GM18861 (cell line): ENCODE measurements around the gene USP9Y.
"Not testable (repeated sequence)": the region's sequence is repeated elsewhere in the genome, so short reads cannot be mapped to it uniquely, and the experiment has no call there.

ENCODE experiments used
- ATAC-seq: cut with Tn5 transposase; IDR thresholded peaks from one replicate; pipeline ENCODE4 v1.9.1; 2021; ENCODE audit not compliant: unreplicated experiment

USP9Y gene, protein sequence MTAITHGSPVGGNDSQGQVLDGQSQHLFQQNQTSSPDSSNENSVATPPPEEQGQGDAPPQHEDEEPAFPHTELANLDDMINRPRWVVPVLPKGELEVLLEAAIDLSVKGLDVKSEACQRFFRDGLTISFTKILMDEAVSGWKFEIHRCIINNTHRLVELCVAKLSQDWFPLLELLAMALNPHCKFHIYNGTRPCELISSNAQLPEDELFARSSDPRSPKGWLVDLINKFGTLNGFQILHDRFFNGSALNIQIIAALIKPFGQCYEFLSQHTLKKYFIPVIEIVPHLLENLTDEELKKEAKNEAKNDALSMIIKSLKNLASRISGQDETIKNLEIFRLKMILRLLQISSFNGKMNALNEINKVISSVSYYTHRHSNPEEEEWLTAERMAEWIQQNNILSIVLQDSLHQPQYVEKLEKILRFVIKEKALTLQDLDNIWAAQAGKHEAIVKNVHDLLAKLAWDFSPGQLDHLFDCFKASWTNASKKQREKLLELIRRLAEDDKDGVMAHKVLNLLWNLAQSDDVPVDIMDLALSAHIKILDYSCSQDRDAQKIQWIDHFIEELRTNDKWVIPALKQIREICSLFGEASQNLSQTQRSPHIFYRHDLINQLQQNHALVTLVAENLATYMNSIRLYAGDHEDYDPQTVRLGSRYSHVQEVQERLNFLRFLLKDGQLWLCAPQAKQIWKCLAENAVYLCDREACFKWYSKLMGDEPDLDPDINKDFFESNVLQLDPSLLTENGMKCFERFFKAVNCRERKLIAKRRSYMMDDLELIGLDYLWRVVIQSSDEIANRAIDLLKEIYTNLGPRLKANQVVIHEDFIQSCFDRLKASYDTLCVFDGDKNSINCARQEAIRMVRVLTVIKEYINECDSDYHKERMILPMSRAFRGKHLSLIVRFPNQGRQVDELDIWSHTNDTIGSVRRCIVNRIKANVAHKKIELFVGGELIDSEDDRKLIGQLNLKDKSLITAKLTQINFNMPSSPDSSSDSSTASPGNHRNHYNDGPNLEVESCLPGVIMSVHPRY (N-terminal part only)

DNA sequence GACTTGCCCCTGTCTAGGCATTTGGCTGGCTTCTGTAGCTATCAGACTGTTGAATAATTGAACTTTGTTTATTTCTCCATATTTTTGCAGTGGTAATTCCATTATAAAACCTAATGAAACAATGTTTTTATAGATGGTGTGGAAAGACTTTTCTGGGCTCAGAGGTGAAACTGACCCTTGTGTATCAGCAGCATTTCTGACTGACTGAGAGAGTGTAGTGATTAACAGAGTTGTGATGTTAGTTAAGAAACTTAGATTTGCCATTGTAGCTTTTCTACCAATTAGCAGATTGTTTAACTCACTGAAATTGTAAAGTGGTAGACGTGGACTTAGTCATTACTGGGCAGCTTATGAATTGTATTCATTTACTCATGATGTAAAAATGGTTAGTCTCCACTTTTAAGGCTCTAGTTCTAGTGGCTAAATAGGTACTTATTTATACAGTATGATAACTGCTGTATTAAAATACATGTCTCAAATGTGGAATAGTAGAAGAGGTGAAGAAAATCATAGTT is at the start of gene USP9Y:
TSS of gene USP9Y (plus strand) at position 51 of the 515 bp plus-strand sequence. CDS start 8,217 bp downstream, outside the sequence.
- ATAC-seq = no peak

DNA sequence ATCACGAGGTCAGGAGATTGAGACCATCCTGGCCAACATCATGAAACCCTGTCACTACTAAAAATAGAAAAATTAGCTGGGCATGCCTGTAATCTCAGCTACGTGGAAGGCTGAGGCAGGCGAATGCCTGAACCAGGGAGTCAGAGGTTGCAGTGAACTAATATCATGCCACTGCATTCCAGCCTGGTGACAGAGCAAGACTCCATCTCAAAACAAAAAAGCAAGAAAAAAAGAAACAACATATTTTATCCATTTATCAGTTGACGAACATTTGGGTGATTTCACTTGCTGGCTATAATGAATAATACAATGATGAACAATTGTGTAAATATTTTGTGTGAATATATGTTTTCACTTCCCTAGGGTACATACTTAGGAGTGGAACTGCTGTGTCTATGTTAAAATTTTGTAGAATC is 49.4 kb upstream of the USP9Y start:
- ATAC-seq = no peak

DNA sequence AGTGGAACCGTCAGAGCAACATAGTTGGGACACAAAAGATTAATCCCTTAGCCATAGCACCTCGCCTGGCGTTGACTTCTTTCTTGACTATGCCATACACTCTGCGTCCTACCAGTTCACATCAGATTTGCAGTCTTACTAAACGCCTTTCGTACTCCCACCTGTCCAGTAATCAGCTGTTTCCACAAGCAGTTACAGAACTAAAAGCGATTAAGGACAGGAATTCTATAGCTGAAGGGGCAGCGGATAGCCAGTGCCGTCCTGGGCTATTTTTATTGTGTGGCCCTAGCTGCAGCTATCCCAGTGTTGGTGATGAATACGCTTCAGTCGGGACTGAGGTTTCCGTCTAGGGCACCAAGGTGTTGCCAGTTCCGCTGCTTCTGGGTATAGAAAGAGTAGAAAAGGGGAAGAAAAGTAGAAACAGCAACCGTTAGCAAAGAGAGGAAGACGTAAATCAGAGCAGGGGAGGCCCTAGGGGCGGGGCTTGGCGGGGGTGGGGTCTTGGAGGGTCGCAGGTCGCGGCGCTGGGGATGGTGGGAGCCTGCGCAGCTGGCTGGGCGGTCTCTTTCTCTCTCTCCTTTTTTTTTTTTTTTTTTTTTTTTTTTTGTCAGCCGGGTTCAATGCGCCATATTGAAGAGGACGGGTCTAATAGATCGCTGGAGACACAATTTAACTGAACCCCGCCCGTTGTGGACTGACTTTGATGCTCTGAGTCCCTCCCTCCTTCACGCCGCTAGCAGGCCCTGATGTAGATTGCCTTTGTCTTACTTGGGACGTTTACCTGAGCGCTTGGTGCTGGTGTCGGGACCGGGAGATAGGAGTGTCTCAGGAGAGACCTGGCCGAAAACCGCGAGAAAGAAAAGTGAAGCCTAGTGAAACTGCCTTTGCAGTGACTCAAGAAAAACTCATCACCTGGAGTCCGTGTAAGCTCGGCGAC is 39.0 kb upstream of the USP9Y start:
- no peak for ATAC-seq

DNA sequence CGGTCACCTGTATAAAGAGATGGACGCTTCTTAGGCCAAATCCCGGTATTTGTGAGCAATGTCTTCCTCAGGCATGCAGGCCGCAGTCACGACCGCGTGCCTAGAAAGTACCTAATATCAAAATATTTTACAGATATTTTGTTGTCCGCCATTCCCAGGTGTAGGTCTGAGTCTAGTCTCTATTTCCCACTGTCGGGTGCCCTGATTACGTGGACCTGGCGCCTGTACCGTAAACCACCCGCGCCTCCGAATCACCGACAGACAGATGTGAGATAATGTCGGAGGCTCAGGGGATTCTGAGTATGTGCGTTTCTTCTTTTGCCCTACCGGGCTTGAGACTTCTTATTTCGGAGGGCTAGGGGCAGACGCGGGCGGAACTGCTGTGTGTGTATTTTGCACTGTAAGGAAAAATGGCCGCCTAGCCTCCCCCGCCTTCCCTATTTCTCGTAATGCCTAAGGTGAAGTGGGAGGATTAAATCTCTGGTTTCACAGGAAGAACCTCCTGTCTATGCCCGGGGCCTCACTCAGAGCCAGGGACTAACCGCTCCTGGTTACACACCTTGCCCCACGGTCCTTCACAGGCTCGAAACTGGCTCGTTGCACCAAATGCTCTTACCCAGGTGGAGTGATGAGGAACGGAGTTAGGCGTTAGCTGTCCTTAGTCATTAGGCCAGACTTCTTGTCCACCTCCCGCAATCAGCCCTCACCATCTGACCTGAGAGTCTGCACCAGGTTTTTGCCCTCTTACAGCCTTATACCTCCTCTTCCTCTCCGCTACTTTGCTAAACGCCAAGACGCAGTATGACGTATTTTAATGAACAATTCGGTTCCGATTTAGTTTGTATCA is 38.1 kb upstream of the USP9Y start:
- ATAC-seq = no peak

DNA sequence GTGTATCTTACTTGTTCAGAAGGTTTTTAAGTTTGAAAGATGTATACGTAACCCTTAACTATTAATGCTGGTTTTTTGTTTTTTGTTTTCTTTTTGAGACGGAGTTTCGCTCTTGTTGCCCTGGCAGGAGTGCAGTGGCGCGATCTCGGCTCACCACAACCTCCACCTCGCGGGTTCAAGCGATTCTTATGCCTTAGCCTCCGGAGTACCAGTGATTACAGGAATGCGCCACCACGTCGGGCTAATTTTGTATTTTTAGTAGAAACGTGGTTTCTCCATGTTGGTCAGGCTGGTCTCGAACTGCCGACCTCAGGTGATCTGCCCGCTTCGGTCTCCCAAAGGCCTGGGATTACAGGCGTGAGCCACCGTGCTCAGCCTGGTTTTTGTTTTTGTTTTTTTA is 37.2 kb upstream of the USP9Y start:
- ATAC-seq = not testable (repeated sequence)

DNA sequence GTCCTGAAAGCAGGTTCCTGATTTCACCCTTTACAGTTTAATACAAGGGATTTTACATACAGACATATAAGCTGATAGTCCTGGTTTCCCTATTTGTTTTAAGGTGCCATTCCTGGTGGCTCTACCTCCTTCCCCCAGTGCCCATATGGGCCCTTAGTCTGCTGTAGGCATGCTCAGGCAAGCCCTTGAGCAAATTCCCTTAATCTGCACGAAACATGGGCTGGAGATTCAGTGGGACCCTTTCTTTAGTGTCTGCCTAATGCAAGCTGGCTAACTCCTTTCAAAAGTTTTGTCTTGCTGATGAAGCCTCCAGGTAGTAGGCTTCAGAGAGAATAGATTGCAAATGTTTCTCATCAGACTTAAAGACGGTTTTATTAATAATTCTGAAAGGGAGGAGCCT is 22.9 kb upstream of the USP9Y start:
- ATAC-seq = no peak

DNA sequence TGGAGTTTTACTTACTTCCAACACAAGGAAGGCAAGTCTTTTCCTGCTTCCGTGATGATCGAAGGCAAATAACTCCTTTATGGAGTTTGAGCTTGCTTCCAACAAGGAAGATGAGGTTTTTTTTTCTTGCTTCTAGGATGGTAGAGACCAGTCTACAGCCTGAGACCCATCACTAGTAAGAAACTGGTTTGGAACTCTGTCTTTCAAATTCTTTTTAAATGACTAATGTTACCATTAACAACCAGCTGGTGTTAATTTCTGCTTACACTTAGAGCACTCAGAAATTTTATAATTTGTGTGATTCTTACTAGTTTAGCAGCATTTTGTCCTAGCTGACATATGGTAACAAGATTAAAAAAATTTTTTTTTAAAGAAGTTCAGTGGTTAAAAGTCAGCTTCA is 19.5 kb upstream of the USP9Y start:
- no peak for ATAC-seq

DNA sequence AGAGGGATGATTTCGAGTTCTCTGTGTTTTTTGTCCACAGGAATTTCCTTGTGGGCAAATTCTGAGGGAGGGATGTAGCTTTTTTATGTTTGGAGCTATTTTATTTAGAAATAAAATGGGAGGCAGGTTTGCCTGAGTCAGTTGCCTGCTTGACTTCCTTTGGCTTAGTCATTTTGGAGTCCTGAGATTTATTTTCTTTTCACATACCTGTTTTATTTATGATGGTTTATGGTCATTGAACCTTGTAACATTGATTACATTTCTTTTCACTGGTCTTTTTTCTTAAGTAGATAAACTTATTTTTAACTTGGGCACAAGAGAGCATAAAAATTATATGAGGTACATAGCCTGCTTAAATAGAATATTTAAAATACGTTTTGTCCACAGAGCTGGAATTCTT is 12.7 kb upstream of the USP9Y start:
- no peak for ATAC-seq

DNA sequence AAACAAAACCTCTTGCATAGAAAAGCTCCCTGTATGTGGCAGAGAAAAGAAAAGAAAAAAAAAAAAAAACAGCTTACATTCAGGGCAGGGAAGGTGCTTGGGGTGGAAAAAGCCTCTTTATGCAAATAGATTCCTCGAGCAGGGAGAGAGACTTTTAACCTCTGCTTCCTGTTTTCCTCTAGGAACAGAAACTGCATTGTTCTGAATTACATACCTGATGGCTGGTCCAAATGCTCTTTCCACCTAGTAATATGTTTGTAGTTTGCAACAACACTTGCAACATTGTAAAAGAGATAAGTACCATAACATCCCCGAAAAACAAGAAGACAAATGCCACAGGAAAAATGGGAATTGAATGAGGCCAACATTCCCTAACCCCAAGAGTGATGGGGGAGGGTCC is 944 bp upstream of the USP9Y start:
- ATAC-seq = no peak

DNA sequence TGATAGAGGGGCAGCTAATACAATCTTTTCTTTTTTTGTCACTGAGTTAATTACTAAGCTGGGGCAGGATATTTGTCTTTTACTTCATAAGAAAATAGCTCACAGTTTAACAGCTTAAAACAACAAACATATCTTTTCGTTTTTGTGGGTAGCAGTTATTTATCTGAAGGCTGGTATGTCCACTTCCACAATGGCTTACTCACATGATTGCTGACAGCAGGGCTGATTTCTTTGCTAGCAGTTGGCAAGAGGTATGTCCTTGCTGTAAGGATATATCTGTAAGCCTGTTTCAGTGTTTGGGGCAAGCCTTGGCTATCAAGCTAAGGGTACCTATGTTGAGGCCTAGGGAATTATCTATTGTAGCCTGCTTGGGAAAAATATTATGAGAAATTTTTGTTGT is 1.1 kb downstream of the USP9Y start:
- ATAC-seq = no peak

DNA sequence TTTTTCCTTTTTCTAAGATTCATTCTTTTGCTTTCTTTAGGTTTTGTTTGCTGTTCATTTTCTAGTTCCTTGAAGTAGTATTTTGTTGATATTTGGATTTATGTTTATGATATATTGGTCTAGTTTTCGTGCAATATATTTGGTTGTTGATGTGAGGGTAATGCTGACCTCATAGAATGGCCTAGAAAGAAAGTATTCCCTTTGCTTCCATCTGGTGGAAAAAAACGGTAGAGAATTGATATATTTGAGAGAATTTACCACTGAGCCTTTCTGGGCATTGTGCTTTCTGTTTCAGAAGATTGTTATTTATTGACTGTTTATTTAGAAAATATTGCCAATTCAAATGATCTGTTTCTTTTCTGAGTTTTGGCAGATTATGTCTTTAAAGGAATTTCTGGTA is 9.4 kb downstream of the USP9Y start:
- ATAC-seq = no peak

DNA sequence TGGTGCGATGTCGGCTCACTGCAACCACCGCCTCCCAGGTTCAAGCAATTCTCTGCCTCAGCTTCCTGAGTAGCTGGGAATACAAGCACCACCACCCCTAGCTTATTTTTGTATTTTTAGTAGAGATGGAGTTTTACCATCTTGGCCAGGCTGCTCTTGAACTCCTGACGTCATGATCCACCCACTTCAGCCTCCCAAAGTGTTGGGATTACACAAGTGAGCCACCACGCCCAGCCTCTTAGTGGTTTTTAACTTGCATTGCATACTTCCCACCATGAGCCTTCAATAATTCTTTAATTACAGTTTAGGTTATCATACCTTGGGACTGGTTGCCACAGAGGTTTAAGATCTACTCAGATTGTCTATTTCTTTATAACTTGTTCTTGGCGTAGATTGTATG is 14.3 kb downstream of the USP9Y start:
- no peak for ATAC-seq

DNA sequence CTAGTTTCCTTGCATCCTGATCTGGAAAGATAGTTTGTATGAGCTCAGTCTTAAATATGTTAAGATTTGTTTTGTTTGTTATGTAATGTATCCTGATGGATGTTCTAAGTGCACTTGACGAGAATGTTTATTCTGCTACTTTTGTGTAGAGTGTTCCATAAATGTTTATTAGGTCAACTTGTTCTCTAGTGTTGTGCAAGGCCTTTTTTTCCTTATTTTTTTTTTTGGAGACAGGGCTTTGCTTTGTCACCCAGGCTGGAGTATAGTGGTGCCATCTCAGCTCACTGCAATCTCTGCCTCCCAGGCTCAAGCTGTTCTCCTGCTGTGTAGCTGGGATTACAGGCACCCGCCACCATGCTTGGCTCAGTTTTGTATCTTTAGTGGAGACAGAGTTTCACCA is 28.7 kb downstream of the USP9Y start:
- ATAC-seq = no peak

DNA sequence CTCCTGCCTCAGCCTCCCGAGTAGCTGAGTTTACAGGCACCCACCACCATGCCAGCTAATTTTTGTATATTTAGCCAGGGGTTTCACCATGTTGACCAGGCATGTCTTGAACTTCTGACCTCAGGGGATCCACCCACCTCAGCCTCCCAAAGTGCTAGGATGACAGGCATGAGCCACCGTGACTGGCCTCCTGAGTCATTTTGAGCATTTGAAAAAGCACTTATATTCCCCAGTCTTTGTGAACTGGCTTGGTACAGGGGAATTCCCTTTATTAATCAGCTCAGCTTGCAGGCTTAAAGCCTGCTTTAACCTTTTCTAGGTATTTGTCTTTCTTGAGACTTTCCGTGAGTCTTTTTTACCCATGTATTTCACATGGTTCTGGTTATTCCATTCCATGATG is 32.6 kb downstream of the USP9Y start:
- ATAC-seq = no peak

DNA sequence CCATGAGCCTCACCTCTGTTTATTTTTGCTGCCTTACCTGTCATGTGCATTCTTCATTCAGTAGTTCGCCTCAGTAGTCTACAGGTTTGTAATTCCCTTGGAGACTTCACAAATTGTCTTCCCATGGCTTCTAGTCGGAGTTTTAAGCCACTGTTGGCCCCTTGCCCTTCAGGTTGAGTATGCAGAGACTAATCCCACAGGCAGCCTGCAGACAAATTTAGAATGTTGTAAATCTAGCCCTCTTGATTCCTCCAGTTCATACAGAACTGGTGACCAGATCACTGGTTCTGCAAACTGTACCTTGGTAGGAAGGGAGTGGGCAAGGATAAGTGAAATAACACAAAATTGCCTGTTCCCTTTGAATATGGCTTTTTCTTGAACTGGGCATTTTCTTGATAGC is 33.0 kb downstream of the USP9Y start:
- no peak for ATAC-seq

DNA sequence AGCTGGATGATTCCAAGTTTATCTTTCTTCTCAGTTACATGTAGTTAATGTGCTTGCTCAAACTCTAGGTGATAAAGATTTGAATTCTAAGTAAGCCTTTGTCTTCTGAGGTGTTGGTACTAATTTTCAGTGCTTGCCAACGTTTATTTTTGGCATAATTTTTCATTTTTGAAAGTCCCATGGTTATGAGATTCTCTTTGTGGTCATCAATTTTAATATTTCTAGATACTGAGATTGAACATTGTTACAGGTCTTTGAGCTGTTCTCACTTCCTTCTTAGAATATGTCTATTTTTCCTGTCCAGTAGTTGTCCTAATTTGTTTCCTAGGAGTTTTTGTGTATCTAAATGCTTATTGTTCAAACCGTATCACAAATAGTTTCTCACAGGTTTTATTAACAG is 40.4 kb downstream of the USP9Y start:
- ATAC-seq = no peak

DNA sequence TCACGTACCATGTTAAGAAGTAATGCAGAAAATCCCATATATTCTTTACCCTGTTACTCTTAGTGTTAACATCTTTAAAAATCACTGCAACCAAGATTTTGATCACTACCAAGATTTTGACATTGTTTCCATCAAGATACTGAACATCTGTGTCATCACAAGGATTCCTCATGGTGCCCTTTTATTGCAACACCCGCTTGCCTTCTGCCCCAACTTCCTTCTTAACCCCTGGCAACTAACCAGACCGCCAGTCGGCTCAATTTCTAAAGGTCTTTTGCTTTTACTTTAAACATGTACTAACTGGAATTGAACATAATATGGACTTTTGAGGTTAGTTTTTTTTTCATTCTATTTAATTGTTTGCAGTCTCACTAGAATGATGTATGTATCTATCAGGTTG is 41.7 kb downstream of the USP9Y start:
- no peak for ATAC-seq

DNA sequence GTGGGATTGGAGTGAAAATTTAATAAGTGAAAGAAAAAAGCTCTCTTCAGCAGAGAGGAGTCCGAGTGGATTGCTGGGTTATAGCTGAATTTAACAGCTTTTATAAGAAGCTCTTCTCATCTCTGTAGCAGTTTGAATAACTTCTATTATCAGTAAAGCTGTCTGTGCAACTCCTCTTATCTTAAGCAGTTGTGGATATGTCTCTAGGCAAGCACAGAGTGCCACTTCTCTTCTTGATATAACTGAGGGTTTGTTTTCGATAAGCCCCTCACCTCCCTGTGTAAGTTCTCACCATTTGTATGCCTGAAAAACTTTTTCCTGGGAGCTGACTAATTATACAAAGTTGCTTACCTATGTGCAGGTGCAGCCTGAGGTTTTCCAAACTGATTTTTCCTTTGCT is 43.1 kb downstream of the USP9Y start:
- no peak for ATAC-seq

DNA sequence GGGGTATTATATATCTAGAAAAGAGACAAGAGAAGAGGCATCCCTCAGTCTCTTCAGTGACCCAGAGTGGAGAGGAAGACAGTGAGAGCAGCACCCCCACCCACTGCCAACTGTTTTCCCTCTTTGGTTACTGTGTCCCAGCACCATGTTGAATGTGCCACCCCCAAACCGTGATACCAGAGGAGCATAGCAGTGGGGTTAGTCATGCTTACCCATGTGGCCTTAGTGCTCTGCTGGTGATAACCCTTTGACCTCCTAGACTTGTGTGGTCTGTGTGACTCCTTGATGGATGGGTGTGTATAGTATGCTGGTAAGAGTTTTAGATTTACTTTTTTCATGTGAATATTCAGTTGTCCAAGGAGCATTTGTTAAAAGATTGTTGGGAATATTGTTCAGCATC is 48.3 kb downstream of the USP9Y start:
- no peak for ATAC-seq

DNA sequence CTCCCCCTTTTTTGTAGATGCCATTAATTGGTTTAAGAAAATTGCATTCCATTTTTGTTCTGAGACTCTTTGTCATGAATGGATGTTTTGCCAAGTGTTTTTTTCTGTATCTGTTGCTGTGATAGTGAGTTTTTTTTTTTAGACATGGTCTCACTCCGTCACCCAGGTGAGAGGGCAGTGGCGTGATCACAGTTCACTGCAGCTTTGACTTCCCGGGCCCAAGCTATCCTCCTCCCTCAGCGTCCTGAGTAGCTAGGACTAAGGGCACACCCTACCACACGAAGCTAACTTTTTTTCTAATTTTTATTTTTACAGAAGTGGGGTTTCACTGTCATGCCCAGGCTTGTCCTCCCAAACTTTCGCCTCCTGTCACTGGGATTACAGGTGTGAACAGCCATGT is 51.8 kb downstream of the USP9Y start:
- no peak for ATAC-seq
